RCC 7860 (cell line): ENCODE data around the gene PKHD1.

ENCODE experiments used
- DNase-seq: peaks from one replicate; pipeline ENCODE4 v3.0.0-alpha.2; 2015; ENCODE audit warnings: low spot score
- FAIRE-seq: peaks from 2 replicates; lab custom pipeline; 2012; peaks lifted over from hg19 to GRCh38; lab: Jason Lieb, UNC

Gene PKHD1

DNA sequence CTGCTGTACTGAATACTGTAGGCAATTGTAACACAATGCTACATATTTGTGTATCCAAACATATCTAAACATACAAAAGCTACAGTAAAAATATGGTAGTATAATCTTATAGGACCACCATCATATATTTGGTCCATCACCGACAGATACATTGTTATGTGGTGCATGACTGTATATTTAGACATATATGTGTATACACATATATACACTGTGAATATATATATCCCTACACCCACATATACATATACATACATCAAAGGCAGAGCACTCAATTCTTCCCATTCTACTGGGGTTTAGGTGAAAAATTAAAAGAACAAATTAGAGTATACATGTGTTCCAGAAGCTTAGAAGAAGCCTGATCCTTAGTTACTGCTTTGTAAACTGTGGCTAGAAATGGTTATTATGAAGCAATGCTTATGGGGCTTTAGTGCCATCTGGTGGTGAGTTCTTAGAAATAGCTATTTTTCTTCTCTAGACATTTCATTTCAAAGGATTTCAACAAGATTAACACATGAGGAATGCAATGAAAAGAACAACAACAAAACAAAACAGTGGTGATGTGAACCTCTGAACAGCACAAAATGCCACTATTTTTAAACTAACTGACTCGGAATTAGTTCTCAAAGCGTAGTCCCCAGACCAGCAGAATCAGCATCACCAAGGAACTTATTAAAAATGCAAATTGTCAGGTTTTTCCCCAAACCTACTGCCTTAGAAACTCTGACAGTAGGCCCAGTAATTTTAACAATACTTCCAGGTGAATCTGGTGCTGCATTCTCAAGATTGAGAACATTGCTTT is 38.0 kb downstream of the PKHD1 start:
- FAIRE-seq (peak; percentile 66), DNase-seq (peak; percentile 31)

DNA sequence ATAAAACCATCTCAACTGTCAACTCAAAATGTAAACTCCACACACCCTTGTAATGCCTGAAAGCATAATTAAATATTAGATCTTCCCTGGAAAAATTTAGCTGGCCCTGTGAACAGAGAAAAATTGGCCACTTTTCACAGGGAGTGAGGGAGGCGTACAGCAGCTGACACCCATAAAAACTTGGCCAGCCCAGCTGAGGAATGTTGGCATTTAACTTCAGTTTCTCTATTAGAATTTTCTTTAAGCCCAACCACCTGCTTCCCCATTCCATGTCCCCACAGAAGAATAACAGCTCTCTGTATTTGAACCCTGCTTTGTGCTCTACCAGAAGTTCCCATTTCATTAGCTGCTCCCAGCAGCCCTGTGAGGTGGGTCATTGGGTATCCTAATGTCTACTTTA is 41.0 kb downstream of the PKHD1 start:
- FAIRE-seq (no peak), DNase-seq (no peak)

DNA sequence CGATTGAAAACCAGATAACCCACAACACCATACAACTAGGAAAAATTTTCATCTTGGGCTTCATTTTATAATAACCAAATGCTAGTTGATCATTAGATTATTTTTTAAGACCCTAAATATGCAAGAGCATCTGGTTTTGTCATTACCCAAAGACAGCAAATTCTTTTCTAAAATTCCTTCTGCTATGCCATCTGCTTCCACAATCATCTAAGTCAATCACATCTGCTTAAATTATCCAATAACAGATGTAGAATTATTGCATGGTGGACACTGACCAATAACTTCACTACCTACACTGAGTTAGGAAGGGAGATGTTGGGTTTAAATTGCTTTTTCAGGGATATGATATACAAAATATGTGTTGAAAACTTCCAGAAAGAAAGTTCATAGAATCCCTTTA is 41.9 kb downstream of the PKHD1 start:
- no peak for FAIRE-seq
- DNase-seq: no peak

DNA sequence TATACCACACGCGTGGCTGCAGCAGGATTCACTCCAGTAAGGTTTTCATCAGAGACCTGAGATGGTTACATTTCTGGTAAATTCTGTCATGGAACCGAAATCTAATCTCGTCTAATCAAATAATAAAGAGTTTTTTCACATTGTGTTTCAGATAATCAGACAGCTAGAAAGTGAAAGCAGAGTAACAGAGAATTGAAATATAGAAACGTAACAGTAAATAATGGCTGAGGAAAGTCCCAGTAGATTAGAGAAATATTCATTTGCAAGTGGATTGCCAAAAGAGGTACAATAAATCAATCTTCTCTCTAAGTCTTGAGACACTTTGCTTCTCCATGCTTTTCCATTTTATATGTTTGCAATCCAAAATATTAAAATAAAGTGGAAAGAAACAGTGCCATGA is 42.4 kb downstream of the PKHD1 start:
- FAIRE-seq (no peak), DNase-seq (no peak)

DNA sequence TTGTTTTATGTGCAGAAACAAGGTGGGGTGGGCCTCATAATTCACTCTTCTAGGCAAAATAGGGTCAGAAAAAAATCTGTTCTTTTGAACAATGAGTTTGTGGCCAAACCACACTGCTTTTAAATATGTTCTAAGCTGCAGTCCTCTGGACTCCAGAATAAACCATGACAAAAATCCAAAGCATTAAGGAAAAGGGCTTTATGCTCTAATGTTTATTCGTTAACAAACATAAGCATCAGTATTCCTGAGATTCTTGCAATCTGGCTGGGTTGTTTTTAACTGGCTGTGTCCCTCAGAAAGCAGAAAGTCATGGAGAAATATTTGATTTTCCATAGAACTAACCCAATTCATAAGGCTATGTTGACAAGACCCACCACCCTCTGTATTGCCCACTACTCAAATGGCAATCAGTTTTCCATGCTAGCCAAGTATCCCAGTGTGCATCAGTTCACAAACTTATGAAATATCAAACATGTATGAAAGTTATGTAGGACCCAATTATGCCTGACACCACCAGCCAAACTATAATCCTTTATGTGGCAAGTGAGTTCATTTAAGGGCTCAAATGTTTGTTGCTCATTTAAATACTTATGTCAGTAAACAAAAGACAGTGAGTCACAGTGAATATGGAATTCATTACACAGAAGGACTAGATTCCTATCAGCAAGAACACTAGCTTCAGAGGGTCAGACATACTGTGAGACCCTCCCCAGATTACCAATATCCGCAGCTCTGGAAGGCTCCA is 45.1 kb downstream of the PKHD1 start:
- FAIRE-seq (no peak), DNase-seq (no peak)

DNA sequence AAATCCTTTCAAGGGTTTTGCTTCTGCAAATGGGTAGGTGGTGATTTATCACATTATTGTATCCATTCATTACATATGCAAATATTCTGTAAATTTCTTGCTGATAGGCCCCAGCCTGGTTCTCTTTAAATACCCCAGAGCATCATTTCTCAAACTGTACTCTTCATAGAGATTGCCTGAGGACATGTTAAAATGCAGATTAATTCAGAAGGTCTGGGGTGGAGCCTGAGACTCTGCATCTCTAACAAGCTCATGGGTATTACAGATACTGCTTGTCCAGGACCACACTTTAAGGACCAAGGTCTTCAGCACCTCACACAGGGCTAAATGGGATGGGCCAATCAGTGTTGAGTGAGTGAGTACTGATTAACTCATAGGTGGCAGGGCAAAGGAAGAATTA is 46.3 kb downstream of the PKHD1 start:
- FAIRE-seq (no peak), DNase-seq (no peak)

DNA sequence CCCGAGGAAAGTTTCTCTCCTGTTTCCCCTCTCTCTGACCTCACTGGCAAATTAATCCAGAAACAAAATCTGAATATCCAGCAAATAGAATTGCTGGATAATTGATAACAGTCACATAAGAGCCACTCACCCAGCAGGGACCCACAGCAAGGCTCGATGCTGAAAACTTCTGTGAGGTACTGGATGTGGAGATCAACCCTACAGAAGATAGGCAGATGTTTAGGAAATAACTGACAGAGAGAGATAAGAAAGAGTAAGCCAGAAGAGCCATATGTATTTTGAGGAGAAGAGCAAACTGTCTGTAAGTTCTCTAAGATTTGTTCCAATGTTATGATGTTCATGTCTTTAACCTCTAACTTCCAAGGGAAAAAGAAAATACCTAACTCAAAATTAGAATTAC is 59.7 kb downstream of the PKHD1 start:
- FAIRE-seq (no peak), DNase-seq (no peak)

DNA sequence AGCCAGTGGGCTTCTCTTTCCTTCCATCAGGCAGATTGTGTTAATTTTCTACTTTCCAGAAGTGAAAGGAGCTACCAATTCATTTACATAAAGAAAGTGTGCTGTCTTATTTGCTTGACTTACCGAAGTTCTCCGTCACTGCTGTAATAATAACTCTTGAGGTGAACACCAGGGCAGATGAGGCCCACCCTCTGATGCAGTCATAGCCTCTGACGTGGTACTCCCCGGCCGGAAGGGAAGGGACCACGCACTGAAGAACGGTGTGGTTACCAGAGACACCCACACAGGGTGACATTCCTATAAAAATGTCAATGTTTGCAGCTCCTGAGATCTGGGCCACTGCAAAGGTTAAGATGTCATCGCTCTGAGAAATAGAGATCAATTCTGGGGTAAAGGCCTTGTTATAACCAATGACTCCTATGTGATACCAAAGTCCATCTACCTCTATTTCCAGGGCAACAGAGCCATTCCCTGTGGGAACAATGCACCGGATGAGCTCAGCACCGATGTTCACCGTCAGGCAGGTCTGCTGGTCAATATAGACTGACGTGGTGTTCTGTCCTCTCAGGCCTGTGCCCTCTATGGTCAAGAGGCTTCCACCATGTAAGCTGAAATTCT is 62.9 kb downstream of the PKHD1 start:
- no peak for FAIRE-seq
- DNase-seq: no peak

DNA sequence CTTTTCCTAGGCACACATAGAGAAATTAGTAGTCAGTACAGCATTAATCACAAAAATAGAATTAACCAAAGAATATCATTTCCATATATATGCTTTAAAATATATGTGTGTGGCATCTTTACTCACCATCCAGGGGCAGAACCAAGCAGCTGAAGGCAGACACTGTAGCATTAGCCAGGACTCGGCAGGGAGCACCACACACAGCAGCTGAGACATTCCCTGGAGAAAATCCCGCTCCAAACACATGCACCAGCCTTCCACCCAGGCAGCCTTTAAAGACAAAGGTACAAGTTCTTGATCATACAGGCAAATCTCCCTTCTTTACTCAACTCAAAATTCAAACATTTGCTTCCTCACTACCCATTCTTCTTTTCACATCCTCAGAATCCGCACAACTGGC is 64.7 kb downstream of the PKHD1 start:
- no peak for FAIRE-seq
- no peak for DNase-seq

DNA sequence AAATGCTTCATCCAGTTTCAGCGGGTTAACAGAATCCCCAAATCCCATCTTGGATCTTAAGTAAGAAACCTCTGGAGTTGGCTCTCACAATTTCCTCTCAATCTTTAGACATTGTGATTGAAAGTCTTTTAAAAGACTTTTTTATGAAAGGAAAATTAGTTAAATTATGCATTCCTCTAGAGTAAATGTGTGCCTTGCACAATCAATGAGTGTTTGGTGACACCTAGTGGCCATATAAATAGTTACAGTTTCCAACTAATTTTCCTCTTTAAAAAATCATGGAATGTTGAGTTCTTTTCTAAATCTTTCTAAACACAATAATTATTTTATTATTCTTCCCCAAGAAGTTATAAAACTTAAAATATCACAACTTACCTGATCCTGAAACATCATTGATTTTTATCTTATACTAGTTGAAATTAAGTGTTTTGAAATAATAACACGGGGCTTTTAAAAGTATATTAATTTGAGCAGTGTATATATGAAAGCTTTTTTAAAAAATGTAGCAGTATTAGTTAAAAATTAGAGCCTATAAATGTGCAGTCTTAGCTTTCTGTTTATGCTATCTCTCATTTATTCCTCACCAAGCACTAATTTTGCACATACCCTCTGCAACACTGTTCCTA is 66.4 kb downstream of the PKHD1 start:
- peak; percentile 25 for DNase-seq
- FAIRE-seq: peak; percentile 80

DNA sequence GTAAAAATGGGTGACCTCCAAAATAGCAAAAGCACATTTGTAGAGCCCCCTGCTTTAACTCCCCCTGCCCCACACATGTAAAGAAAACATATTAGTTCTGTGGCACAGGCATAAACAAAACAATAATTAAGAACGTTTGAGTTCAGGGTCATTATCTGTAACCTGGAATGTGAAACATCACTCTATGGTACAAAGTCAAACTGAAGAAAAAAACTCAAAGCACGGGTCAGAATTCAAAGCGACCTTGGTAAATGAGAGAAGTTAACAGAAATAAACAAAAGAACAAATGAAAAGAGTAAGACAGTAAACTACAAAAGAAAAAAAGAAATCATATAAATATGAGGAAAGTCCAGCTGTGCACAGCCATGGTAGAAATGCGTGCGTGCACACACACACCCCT is 67.5 kb downstream of the PKHD1 start:
- DNase-seq: no peak
- FAIRE-seq: no peak

DNA sequence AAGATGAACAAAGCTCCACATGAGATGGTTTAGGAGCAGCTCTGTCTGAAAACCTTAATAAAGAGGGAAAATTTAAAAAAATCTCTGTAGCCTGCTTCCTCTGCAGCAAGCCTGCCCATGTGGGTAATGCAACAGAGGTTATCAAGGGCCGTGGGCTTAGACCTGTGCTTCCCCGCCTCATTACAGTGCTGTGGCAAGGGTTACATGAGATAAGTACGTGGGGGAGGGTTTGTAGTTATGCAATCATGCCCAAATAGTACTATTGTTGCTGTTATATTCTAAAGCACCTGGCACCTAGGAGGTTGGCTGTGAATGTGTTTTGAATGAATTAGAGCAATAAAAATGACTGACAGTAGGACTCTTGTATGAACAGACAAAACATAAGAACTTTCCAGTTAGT is 68.3 kb downstream of the PKHD1 start:
- no peak for FAIRE-seq
- DNase-seq: no peak

DNA sequence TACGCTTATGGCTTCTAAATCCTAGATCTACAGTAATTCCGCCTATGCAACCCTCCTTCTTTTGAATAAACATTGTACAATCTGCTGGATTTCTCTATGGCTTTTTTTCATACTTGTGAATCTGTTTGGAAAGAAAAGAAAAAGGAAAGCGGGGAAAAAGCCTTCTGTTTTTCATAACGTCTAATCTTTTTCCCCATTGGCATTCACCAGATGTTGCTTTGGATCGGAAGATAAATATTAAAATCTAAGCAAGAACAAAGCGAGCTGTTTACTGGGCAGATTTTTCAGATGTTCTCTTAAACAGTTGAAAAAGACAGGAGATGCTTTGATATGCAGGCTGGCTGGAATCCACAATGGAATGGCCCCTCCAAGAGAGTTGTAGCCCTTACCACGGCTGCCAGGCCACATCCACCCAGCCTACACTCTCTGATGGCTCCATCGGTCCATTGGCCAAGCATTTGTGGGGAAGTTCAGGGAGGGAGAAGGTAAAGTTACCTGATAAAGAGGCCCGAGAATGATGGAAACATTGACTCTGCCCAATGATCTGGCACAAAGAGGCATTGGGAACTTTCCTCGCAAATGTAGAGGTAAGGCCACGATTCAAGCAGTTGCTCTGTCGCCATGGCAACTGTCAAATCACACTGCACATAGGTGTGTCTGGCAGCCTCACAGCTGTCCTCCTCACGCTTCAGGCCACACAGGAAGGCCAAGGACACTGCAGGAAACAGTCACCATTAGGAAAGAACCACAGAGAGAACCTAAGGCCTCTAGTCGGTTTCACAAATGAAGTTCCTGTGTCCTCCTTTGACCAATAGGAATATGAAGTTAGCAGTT is 70.3 kb downstream of the PKHD1 start:
- DNase-seq: no peak
- no peak for FAIRE-seq

DNA sequence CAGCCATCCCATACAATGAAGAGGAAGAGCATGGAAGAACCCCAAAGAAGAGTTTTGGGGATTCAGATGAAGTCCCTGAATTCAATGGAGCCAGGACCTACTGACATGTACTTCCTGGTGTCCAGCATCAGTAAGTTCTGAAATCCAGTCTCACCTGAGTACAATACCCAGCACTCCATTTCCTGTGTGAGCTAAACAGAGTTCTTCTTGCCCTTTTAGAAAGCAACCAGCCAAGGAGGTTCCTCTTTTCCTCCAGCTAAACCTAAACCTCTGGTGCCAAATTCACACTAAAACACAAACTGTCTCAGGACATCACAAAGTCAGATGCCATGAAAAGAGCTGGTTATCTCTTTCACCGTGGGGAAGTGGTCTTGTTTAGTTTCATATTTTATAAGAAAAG is 71.5 kb downstream of the PKHD1 start:
- FAIRE-seq (no peak), DNase-seq (no peak)

DNA sequence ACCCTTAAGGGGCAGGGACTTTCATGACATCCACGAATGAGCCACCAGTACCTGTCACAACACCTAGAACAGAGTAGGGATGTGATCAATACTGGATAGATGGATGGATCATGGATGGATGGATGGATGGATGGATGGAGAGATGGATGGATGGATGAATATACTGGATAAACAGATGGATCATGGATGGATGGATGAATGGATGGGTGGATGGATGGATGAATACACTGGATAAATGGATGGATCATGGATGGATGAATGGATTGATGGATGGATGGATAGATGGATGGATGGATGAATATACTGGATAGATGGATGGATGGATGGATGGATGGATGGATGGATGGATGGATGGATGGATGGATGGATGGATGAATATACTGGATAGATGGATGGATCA is 73.0 kb downstream of the PKHD1 start:
- FAIRE-seq (no peak), DNase-seq (no peak)

DNA sequence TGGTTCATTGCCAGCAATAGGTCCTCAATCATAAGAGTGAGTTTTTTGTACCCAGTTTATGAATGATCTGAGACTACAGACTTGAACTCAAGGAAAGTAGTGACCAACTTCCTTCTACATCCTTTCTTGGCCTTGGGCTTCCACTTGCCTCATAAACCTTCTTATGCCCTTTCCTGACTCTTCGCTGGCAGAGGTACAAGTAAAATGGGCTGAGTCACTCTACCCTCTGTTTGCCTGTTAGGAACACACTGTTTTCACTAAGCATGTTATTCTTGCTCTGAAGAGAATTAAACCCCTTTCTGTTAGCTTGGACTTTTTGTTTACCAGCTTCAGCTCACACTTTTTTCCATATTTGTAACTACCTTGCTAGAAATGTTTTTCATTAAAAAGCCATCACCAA is 74.4 kb downstream of the PKHD1 start:
- DNase-seq (no peak), FAIRE-seq (no peak)

DNA sequence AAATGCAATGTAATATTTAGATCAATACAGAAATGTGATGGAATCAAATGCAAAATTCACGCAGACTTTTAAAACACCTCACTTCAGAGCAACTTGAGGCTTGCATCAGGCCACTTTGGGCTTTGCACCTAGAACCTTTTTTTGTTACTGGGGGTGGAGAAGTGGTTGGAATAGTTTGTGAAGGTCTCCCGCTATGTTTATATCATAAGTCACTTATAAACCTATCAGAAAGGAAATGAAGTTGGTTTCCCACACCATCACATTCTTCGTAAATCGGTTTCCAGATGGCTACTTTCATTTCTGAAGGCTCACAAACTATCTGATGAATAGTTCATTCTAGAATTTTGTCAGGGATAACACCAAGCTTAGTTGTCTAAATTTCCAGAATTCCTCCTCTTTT is 74.8 kb downstream of the PKHD1 start:
- FAIRE-seq (no peak), DNase-seq (no peak)

DNA sequence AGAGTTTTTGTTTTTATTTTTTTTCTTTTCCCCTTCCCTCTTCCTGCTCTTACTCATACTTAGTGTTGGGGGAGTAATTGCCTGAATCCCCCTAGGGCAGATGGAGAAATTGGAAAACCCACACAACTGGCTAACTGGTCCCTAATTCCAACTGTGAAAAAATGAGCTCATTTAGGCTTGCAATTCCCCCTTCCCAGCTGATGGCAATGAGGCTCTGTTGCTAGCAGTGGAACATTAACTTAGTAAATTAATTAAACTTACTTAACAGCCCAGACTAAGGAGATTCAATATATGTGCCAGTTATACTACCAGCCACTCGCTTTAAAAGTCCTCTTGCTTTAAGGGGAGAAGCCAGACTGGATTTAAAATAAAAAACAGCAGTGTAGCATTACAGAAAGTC is 76.6 kb downstream of the PKHD1 start:
- no peak for FAIRE-seq
- DNase-seq: no peak

DNA sequence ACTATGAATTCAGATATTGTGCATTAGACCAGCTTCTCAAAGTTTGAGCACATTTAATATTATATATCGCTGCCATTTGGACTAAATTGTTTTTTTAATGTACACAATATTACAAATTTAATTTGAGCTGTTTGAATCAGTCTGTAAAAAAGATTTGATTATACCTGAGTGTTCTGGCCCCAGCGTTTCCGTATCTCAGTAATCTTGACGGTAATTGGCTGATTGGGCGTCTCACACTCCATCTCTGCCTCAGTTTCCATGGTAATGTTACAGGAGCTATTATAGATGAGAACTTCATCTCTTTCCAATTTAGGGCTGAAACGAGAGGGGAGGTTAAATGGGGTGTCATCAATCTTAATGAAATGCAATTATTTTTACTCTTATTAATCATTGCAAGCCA is 77.3 kb downstream of the PKHD1 start:
- DNase-seq (no peak), FAIRE-seq (no peak)

DNA sequence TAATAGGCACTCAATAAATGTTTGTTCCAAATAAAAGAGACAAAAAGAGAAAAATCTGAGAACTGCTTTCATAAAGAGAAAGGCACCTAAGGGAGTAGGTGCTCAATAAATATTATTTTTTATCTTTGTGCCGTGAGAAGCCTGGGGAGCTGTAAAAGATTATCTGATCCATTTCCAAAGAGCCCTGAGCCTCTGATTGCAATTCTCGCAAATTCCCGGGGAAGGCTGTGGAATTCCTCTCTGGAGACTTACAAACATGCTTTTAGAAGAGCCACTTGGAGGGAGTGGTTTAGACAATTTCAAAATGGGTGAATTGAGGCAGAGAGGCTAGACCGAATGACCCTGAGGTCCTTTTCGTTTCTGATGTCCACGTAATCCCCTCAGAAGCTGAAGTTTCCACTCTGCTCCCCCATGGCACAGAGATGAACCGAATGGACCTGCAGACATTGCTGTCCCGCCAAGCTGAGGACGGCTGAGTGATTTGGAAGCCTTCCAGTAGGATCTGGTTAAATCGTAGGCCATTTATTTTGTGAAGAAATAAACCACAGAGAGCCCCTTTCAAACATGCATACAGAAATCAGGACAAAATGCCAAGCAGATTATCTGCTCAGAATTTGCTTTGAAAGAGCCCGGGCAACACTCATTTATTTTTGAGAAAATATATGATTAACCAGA is 77.8 kb downstream of the PKHD1 start:
- FAIRE-seq: no peak
- peak; percentile 12 for DNase-seq
